Measurements from ENCODE around the gene AFTPH. TPM values are rescaled to one million over a fixed set of nuclear protein-coding genes. Genes with fewer than 3 reads are reported as not detected.

Gene AFTPH
- total RNA-seq, 1 experiment from 2014 or later, result 18.8 TPM

GRCh38 chr2:64567473-64567872 lies 43.3 kb downstream of the AFTPH start:
- Histone ChIP-seq H3K36me3 (ENCODE audit: insufficient read depth, low read length, poor library complexity, severe bottlenecking) (no peaks in the 10 kb centered on the region), H3K27me3 (replicated peaks; ENCODE audit: insufficient read depth, low read depth, low read length, poor library complexity) (no peaks in the 10 kb centered on the region), H3K27ac (ENCODE audit: low read depth, low read length, poor library complexity, severe bottlenecking) (no peak overlapping the region), H3K4me1 (ENCODE audit: insufficient read depth, low read length, poor library complexity, severe bottlenecking) (peaks cover 13% of the 10 kb centered on the region), H3K9me3 (ENCODE audit: low read depth, low read length, poor library complexity, severe bottlenecking) (no peaks in the 10 kb centered on the region), H3K4me3 (ENCODE audit: low read depth, low read length, poor library complexity, severe bottlenecking) (no peak overlapping the region)
- TF ChIP-seq EZH2 (IDR thresholded peaks at IDR 0.05; ENCODE audit: borderline replicate concordance, low read depth, low read length, poor library complexity, severe bottlenecking) (no peak), CTCF (conservative IDR thresholded peaks at IDR 0.05; ENCODE audit: low read depth, low read length) (no peak)
- intact Hi-C loops (cut with micrococcal nuclease; ENCODE audit: unreplicated experiment), result no loop called here
- POLR2A ChIA-PET (ENCODE audit: low non-redundant PET), result no interaction called here
- BruUV-seq (replicated peaks), result no TSS peak
- CTCF ChIA-PET, result no interaction called here
- no peak for DNase-seq (ENCODE audit: low spot score)

- Histone ChIP-seq H3K4me3 (ENCODE audit: low read depth, low read length, poor library complexity, severe bottlenecking) (no peak overlapping the region), H3K9me3 (ENCODE audit: low read depth, low read length, poor library complexity, severe bottlenecking) (no peaks in the 10 kb centered on the region), H3K36me3 (ENCODE audit: insufficient read depth, low read length, poor library complexity, severe bottlenecking) (no peaks in the 10 kb centered on the region), H3K4me1 (ENCODE audit: insufficient read depth, low read length, poor library complexity, severe bottlenecking) (peaks cover 4% of the 10 kb centered on the region), H3K27ac (ENCODE audit: low read depth, low read length, poor library complexity, severe bottlenecking) (no peak overlapping the region), H3K27me3 (replicated peaks; ENCODE audit: insufficient read depth, low read depth, low read length, poor library complexity) (no peaks in the 10 kb centered on the region)
- TF ChIP-seq EZH2 (IDR thresholded peaks at IDR 0.05; ENCODE audit: borderline replicate concordance, low read depth, low read length, poor library complexity, severe bottlenecking) (no peak), CTCF (conservative IDR thresholded peaks at IDR 0.05; ENCODE audit: low read depth, low read length) (no peak)
- ChIA-PET CTCF (no interaction called here), POLR2A (ENCODE audit: low non-redundant PET) (no interaction called here)
- intact Hi-C loops (cut with micrococcal nuclease; ENCODE audit: unreplicated experiment), result no loop called here
- DNase-seq (ENCODE audit: low spot score), result no peak
- no TSS peak for BruUV-seq (replicated peaks)
These were observed 44.7 kb downstream of the AFTPH start for GRCh38 chr2:64568836-64569235.

GRCh38 chr2:64574871-64575270 lies 50.7 kb downstream of the AFTPH start:
- no peaks in the 10 kb centered on the region for H3K4me1 ChIP-seq (ENCODE audit: insufficient read depth, low read length, poor library complexity, severe bottlenecking)
- ChIA-PET CTCF (no interaction called here), POLR2A (ENCODE audit: low non-redundant PET) (no interaction called here)
- no peak overlapping the region for H3K4me3 ChIP-seq (ENCODE audit: low read depth, low read length, poor library complexity, severe bottlenecking)
- no peaks in the 10 kb centered on the region for H3K9me3 ChIP-seq (ENCODE audit: low read depth, low read length, poor library complexity, severe bottlenecking)
- peaks cover 3% of the 10 kb centered on the region for H3K36me3 ChIP-seq (ENCODE audit: insufficient read depth, low read length, poor library complexity, severe bottlenecking)
- no TSS peak for BruUV-seq (replicated peaks)
- H3K27me3 ChIP-seq (replicated peaks; ENCODE audit: insufficient read depth, low read depth, low read length, poor library complexity), result no peaks in the 10 kb centered on the region
- H3K27ac ChIP-seq (ENCODE audit: low read depth, low read length, poor library complexity, severe bottlenecking), result no peak overlapping the region
- TF ChIP-seq CTCF (conservative IDR thresholded peaks at IDR 0.05; ENCODE audit: low read depth, low read length) (no peak), EZH2 (IDR thresholded peaks at IDR 0.05; ENCODE audit: borderline replicate concordance, low read depth, low read length, poor library complexity, severe bottlenecking) (no peak)
- DNase-seq (ENCODE audit: low spot score), result no peak
- intact Hi-C loops (cut with micrococcal nuclease; ENCODE audit: unreplicated experiment), result no loop called here
